Measurements from ENCODE around the gene SYCP2.

DNA sequence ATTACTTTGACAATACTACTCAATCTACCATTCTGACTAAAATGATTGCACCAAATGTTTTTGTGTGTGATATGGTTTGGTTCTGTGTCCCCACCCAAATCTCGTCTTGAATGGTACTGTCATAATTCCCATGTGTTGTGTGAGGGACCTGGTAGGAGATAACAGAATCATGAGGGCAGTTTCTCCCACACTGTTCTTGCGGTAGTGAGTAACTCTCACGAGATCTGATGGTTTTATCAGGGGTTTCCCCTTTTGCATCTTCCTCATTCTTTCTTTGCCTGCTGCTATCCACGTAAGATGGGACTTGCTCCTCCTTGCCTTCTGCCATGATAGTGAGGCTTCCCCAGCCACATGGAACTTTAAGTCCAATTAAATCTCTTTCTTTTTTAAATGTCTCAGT lies 20.8 kb downstream of the SYCP2 start:
- TF ChIP-seq, protein P1, sequence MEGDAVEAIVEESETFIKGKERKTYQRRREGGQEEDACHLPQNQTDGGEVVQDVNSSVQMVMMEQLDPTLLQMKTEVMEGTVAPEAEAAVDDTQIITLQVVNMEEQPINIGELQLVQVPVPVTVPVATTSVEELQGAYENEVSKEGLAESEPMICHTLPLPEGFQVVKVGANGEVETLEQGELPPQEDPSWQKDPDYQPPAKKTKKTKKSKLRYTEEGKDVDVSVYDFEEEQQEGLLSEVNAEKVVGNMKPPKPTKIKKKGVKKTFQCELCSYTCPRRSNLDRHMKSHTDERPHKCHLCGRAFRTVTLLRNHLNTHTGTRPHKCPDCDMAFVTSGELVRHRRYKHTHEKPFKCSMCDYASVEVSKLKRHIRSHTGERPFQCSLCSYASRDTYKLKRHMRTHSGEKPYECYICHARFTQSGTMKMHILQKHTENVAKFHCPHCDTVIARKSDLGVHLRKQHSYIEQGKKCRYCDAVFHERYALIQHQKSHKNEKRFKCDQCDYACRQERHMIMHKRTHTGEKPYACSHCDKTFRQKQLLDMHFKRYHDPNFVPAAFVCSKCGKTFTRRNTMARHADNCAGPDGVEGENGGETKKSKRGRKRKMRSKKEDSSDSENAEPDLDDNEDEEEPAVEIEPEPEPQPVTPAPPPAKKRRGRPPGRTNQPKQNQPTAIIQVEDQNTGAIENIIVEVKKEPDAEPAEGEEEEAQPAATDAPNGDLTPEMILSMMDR (optimal IDR thresholded peaks at IDR 0.05 in 1 of 3, IDR thresholded peaks at IDR 0.05 in 1 of 3, conservative IDR thresholded peaks at IDR 0.05 in 1 of 3; ENCODE audit: extremely low read depth in 1 of 3, insufficient read depth in 2 of 3, low read length in 3 of 3) = no peak
- no peak for TF ChIP-seq EZH2 (IDR thresholded peaks at IDR 0.05; ENCODE audit: low read length)

Measured in keratinocyte (primary cell).